HUES64 (cell line): ENCODE results near the gene INF2.
"Not testable (repeated sequence)": the region's sequence is repeated elsewhere in the genome, so short reads cannot be mapped to it uniquely, and the experiment has no call there.

Experiments
- H3K27ac ChIP-seq: 2 replicates; pipeline ENCODE4 v1.7.0; 2013; ENCODE audit warnings: low read depth, low read length, inconsistent platforms
- H3K27me3 ChIP-seq: 2 replicates; pipeline ENCODE4 v1.6.1; 2013; ENCODE audit warnings: mild to moderate bottlenecking, low read length; ENCODE audit not compliant: insufficient read depth
- H3K36me3 ChIP-seq: 2 replicates; pipeline ENCODE4 v1.6.1; 2013; ENCODE audit warnings: mild to moderate bottlenecking, low read length; ENCODE audit not compliant: insufficient read depth
- H3K4me1 ChIP-seq: 2 replicates; pipeline ENCODE4 v1.6.1; 2013; ENCODE audit warnings: mild to moderate bottlenecking, low read length, moderate library complexity; ENCODE audit not compliant: insufficient read depth
- H3K4me3 ChIP-seq: 2 replicates; pipeline ENCODE4 v1.5.1; 2013; ENCODE audit warnings: mild to moderate bottlenecking, low read length, moderate library complexity
- H3K9ac ChIP-seq: 2 replicates; pipeline ENCODE4 v1.6.1; 2013; ENCODE audit warnings: mild to moderate bottlenecking, low read depth, low read length
- H3K9me3 ChIP-seq: 2 replicates; pipeline ENCODE4 v1.6.1; 2013; ENCODE audit warnings: low read depth, low read length; ENCODE audit not compliant: insufficient read depth
- WGBS: fragments of 150-250, 120-280 bp; methylation state at CpG from one replicate; pipeline ENCODE4 v1.1.7; 2013; ENCODE audit warnings: missing lambda C conversion rate; 5-methylcytosine and 5-hydroxymethylcytosine counted together

Gene INF2

GRCh38 chr14:104750753-104751057, 61.3 kb downstream of the INF2 start:
- WGBS, result 90% methylated on average over 5 of the region's 5 CpGs
- not testable (repeated sequence) for H3K4me3 ChIP-seq, H3K9ac ChIP-seq, H3K27ac ChIP-seq, H3K36me3 ChIP-seq, H3K4me1 ChIP-seq, H3K27me3 ChIP-seq
- peaks cover 17% of the 10 kb centered on the region for H3K9me3 ChIP-seq

GRCh38 chr14:104751539-104752422, 62.4 kb downstream of the INF2 start:
- Histone ChIP-seq H3K9me3 (peaks cover 17% of the 10 kb centered on the region), H3K27me3 (no peaks in the 10 kb centered on the region), H3K4me1 (peaks cover 5% of the 10 kb centered on the region; the same call in 1 of the 2 replicates), H3K9ac (peak overlapping the region; percentile 63; the same call in 1 of the 2 replicates), H3K27ac (peak overlapping the region; percentile 59), H3K36me3 (peaks cover 18% of the 10 kb centered on the region), H3K4me3 (peak overlapping the region; percentile 86)
- 85% methylated on average over 90 of the region's 90 CpGs for WGBS

GRCh38 chr14:104752423-104752734, 63.0 kb downstream of the INF2 start:
- Histone ChIP-seq H3K27me3 (no peaks in the 10 kb centered on the region), H3K36me3 (peaks cover 24% of the 10 kb centered on the region), H3K9me3 (peaks cover 17% of the 10 kb centered on the region), H3K27ac (peak overlapping the region; percentile 59), H3K4me3 (peak overlapping the region; percentile 86), H3K4me1 (peaks cover 5% of the 10 kb centered on the region; the same call in 1 of the 2 replicates), H3K9ac (peak overlapping the region; percentile 63; the same call in 1 of the 2 replicates)
- 5% methylated on average over 21 of the region's 21 CpGs for WGBS

GRCh38 chr14:104752735-104753527, 63.5 kb downstream of the INF2 start, which contains the start of gene SIVA1:
Gene SIVA1, plus strand, starts transcription at chr14:104753147. Its CDS starts 55 bp downstream, at chr14:104753202.
- WGBS, result under 1% methylated on average over 95 of the region's 95 CpGs
- Histone ChIP-seq H3K36me3 (peaks cover 29% of the 10 kb centered on the region), H3K4me1 (peaks cover 5% of the 10 kb centered on the region; the same call in 1 of the 2 replicates), H3K27ac (peak within 1 kb of the TSS; percentile 90), H3K27me3 (no peaks in the 10 kb centered on the region), H3K9me3 (peaks cover 17% of the 10 kb centered on the region), H3K4me3 (peak within 1 kb of the TSS; percentile 86), H3K9ac (peak within 1 kb of the TSS; percentile 97)

- Histone ChIP-seq H3K27me3 (no peaks in the 10 kb centered on the region), H3K4me3 (peak overlapping the region; percentile 86), H3K36me3 (peaks cover 35% of the 10 kb centered on the region), H3K4me1 (peaks cover 5% of the 10 kb centered on the region; the same call in 1 of the 2 replicates), H3K27ac (peak overlapping the region; percentile 90), H3K9me3 (peaks cover 17% of the 10 kb centered on the region), H3K9ac (peak overlapping the region; percentile 97)
- WGBS, result 6% methylated on average over 30 of the region's 30 CpGs
Measured at GRCh38 chr14:104753528-104754212, 64.3 kb downstream of the INF2 start.

- H3K4me1 ChIP-seq, result peaks cover 5% of the 10 kb centered on the region; the same call in 1 of the 2 replicates
- peaks cover 41% of the 10 kb centered on the region for H3K36me3 ChIP-seq
- H3K4me3 ChIP-seq, result peak overlapping the region; percentile 86
- WGBS, result 86% methylated on average over 13 of the region's 13 CpGs
- no peaks in the 10 kb centered on the region for H3K27me3 ChIP-seq
- peaks cover 15% of the 10 kb centered on the region for H3K9me3 ChIP-seq
- peak overlapping the region; percentile 97 for H3K9ac ChIP-seq
- no peak overlapping the region for H3K27ac ChIP-seq
Measured at GRCh38 chr14:104754213-104754851, 64.9 kb downstream of the INF2 start.

GRCh38 chr14:104755621-104756020, 66.2 kb downstream of the INF2 start:
- no peak overlapping the region for H3K27ac ChIP-seq
- no peak overlapping the region for H3K9ac ChIP-seq
- WGBS, result 92% methylated on average over 11 of the region's 11 CpGs
- peaks cover 5% of the 10 kb centered on the region; the same call in 1 of the 2 replicates for H3K4me1 ChIP-seq
- H3K36me3 ChIP-seq, result peaks cover 41% of the 10 kb centered on the region
- H3K4me3 ChIP-seq, result no peak overlapping the region
- H3K27me3 ChIP-seq, result no peaks in the 10 kb centered on the region
- H3K9me3 ChIP-seq, result peaks cover 5% of the 10 kb centered on the region

GRCh38 chr14:104756477-104757237, 67.2 kb downstream of the INF2 start:
- no peak overlapping the region for H3K4me3 ChIP-seq
- H3K27ac ChIP-seq, result no peak overlapping the region
- H3K9ac ChIP-seq, result no peak overlapping the region
- WGBS, result 90% methylated on average over 27 of the region's 27 CpGs
- H3K4me1 ChIP-seq, result peaks cover 5% of the 10 kb centered on the region; the same call in 1 of the 2 replicates
- H3K27me3 ChIP-seq, result no peaks in the 10 kb centered on the region
- H3K9me3 ChIP-seq, result peaks cover 5% of the 10 kb centered on the region
- peaks cover 46% of the 10 kb centered on the region for H3K36me3 ChIP-seq

- Histone ChIP-seq H3K4me3 (no peak overlapping the region), H3K27ac (no peak overlapping the region)
- WGBS, result 95% methylated on average over 10 of the region's 10 CpGs
Measured at GRCh38 chr14:104757238-104757585, 67.8 kb downstream of the INF2 start.

More at GRCh38 chr14:104757238-104757585, 67.8 kb downstream of the INF2 start:
- H3K27me3 ChIP-seq, result no peaks in the 10 kb centered on the region
- peaks cover 5% of the 10 kb centered on the region; the same call in 1 of the 2 replicates for H3K4me1 ChIP-seq
- H3K9me3 ChIP-seq, result peaks cover under 1% of the 10 kb centered on the region; the same call in 1 of the 2 replicates
- peaks cover 50% of the 10 kb centered on the region for H3K36me3 ChIP-seq
- H3K9ac ChIP-seq, result no peak overlapping the region
